Measurements from ENCODE around the gene MAP3K9.

Gene MAP3K9

GRCh38 chr14:70821584-70822529 lies 12.5 kb upstream of the MAP3K9 start:
- no peak for FAIRE-seq

DNA sequence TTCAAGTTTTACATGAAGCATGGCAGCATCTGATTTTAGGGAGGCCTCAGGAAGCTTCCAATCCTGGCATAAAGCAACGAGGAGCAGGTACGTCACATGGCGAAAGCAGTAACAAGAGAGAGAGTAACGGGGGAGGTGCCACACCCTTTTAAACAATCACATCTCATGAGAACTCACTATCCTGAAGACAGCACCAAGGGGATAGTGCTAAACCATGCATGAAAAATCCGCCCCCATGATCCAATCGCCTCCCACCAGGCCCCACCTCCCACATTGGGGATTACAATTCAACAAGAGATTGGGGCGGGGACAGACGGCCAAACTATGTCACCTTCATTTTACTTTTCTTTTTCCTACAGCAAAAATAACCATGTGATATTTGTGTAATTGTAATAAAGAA lies 7.2 kb upstream of the MAP3K9 start:
- FAIRE-seq = no peak

GRCh38 chr14:70814466-70814865 lies 5.2 kb upstream of the MAP3K9 start:
- FAIRE-seq = no peak

DNA sequence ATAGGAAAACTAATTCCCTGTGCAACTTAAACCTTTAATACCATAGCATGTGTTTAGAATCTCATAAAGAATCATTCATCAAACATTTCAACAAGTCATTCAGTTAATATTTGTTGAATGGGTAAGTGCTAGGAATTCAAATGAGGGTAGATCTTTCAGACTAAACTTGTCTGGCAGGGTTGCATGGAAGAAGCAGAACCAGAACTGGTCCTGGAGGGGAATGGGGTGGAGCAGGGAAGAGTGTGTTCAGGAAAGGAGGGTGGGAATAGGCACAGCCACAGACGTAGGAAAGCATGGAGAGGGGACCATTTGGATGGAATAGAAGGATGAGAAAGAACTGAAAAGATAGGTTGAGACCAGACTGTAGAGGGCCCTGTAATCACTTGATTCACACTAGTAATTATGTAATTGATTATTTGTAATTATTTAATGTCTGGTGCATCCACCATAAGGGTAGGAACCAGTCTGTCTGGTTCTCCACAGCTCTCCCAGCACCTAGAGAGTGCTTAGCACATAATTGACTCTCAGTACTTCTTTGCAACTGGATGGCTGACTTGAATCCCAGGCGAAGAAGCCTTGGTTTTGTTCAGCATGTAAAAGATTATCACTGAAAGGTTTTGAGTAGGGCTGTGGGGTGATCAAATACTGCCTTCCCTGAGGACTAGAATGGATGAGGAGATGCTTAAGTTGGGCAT lies 3.0 kb upstream of the MAP3K9 start:
- FAIRE-seq = no peak

GRCh38 chr14:70811578-70811977 lies 2.3 kb upstream of the MAP3K9 start:
- no peak for FAIRE-seq

- FAIRE-seq = no peak
These were observed 1.7 kb upstream of the MAP3K9 start for GRCh38 chr14:70811050-70811449.

DNA sequence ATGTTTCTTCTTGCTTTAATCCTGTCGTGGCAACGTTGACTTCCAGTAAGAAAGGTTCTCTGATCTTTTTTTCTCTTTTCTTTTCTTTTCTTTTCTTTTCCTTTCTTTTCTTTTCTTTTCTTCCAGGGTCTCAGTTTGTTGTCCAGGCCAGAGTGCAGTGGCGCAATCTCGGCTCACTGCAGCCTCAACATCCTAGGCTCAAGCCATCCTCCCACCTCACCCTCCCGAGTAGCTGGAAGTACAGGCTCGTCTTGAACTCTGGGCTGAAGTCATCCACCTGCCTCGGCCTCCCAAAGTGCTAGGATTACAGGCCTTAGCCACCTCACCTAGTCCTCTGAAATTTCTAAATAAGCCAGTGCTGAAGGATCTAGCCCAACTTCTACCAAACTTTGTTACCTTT lies 1.3 kb upstream of the MAP3K9 start:
- FAIRE-seq = no peak

GRCh38 chr14:70808416-70809224 lies 693 bp downstream of the MAP3K9 start:
- no peak for FAIRE-seq

DNA sequence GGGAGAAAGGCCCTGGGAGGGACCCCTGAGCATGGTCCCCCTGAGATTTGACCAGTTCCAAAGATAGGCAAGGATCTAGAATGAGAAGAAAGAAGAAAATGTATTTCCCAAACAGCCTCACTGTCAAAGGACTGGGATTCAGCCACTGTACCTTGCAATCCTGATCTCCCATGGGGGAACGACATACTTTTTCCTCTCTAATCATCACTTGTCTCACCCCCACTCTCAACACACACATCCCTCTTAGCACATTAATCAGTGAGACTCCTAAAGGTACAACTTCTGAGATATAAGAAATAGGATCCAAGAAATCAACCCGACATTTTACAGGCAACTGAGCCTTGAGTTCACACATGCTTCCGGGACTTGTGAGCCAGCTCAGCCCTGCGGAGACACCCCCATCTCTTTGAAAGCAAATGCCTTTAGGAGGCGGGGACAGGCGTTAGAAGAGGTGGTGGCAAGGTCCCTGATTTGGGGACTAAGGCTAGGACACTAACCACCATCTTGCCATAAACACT lies 1.4 kb downstream of the MAP3K9 start:
- FAIRE-seq = no peak

DNA sequence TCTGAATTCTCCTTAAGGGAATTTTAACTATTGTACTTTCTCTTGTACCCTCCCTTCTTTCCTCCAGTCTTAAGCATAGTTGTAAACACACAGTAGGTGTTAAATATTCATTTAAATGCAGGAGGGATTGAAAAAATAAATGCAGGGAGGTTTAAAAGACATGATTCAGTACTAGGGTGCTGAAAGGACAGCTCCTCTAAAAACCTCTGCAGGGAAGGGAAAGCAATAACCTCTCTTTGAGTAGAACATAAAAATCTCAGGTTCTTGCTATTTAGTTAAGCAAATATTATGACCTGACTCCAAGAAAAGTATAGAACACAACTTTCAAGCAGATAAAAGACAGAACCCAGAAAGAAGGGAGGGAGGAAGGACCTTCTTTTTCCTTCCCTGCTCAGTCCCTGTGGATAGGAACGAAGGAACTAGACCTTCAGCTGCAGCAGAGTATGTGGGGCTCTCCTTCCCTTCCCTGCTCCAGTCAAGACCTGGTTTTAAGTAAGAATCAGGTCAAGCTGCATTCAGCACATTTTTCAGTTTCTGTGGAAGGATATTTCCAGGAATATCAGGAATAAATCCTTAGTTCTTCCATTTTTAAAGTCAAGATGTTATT lies 4.7 kb downstream of the MAP3K9 start:
- no peak for FAIRE-seq

DNA sequence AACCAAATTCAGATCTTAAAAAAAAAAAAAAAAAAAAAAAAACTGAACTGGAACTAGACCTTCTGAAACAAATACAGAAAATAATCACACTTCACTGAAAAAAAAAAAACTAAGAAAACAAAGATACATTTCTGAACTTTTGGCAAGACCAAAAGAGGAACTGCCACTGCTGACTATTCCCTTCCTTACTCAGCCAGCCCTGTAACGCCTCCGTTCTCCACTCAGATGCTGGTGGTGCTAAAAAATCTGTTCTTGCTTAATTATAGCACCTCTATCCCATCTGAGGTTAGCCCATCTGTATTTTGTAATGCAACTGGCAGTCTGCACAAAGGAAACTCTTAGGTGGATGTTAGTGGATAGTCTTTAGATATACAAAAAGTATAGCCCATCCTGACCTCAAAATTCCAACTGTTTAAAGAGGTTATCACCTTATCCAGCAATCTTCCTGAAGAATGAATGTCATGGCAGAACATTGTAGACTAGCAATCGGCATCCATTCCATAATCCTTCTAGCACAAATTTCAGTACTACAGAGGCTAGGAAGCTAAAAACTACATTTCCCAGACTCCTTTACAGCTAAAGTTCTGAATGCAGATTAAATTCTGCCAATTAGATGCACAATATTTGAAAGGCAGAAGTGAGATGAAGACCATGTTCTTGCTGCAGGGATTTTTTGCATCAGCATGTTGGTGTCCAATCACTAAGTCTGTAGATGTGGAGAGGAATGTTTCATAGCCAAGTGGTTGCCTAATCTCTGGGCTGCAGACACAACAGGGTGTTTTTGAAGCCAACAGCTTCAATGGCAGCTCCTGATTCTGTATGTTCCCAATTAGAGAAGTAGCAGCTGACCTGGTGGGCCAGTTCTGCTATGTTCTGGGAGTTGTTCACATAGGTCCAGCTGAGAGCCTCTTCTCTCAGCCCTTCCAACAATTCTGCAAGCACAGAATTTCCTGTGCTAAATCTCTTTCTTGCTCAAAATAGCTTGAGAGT lies 5.7 kb downstream of the MAP3K9 start:
- no peak for FAIRE-seq

DNA sequence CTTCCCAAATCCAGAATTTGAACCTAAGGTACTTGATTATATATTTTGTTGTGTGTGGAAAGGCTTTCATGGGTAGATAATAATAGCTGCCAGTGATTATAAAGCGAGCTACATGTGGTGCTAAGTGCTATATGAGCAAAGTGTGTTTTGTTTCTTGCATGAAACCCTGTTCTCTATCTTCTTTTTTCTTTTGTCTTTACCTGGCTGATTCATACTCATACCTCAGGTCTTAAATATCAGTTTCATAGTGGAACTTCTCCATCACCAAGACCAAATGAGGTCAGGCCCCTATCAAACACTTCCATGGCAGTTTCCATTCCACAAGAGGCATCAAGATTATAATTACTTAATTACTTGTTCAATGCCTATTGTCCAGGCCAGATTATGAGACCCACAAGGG lies 6.9 kb downstream of the MAP3K9 start:
- no peak for FAIRE-seq

GRCh38 chr14:70801836-70802235 lies 7.5 kb downstream of the MAP3K9 start:
- FAIRE-seq = no peak

DNA sequence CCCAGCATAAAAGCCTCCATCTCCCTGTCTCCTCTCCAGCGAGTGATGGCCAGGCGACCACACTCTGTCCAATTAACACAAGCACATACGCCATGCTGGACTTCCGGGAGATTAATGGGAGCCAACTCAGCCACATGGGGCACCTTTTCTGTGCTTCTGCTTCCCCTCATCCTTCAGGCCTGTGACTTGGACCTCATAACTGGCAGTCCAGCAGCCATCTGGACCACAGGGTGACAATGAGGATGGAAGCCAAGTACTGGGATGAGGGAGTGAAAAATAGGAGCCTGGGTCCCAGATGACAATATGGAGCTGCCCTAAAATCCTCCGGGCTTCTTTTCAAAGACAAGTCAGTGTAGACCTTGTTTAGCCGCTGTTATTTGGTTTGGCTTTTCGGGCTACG lies 12.8 kb downstream of the MAP3K9 start:
- no peak for FAIRE-seq

- no peak for FAIRE-seq
These were observed 15.0 kb downstream of the MAP3K9 start for GRCh38 chr14:70794294-70794693.

GRCh38 chr14:70793637-70794036 lies 15.7 kb downstream of the MAP3K9 start:
- no peak for FAIRE-seq

- no peak for FAIRE-seq
These were observed 16.4 kb downstream of the MAP3K9 start for GRCh38 chr14:70792939-70793338.

DNA sequence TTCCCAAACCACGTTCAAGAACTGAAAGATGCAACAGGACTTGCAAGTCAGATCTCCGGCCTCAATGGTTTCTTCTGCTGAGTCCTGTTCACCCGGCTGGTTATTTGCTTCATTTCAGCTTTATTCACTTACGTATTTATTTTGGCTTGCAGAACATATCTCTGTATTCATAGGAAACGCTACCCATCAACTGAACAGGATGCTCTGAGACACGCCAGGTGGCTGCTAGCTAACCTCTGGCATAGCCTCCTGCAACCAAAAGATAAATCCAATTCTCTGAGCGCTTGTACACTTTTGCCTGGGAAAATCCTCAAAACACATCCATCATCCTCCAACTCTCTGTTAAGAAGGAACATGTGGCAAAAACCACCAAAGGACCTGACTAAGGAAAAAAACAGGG lies 17.3 kb downstream of the MAP3K9 start:
- FAIRE-seq = no peak

DNA sequence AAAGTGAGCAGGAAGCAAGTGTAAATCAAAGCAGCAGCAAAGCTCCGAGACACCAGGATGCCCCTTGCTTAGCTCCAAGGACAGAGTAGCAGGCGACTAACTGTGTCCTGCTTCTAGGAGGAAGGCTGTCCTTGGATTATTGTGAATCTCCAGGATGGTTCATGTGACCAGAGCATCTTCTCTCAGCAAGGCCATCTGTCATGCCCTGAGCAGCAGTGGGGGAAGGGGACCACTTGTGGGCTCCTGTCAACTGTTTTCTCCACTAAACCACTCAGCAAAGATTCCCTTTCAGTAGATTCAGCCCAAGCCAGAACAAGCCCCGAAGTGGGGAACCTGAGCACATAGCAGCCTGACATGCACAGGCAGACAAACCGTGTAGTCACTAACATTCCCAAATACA lies 19.4 kb downstream of the MAP3K9 start:
- FAIRE-seq = no peak

DNA sequence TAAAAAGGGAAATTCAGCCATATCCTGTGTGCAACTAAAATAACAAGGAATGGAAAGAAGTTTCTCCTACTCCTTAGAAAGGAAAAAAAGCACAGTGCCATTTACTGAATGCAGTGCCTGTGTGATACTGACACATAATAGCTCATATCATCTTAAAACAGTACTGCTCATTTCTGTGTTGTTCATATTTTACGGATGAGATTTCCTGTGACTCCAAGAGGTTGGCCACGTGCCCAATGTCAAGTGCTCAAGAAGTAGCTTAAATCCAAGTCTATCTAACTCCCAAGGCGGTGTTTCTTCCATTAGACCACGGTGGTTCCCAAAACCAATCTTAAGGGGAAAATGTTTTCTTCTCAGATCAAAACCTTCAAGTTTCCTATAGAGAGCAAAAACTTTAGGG lies 20.0 kb downstream of the MAP3K9 start:
- FAIRE-seq = no peak

DNA sequence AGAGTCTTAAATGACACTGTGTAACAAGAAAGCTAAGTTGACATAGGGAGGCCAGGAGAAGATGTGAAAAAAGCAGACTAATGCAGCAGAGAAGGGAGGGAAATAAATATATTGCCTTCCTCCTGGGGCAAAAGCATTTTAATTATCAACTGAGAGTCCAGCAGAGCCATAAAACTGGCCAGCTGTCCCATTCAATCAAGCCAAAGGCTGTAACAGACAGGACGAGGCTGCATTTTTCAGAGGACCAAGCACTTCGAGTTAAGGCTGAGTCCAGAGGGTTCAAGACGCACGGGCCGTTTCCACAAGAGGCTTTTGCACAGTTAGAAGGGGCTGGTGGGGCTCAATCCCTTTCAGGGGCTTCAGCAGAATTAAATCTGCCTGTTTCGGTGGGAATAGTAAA lies 20.4 kb downstream of the MAP3K9 start:
- no peak for FAIRE-seq

All from colon (tissue), 2 donors.